GM12878 (cell line): ENCODE data around the gene FKBP4. TPM values are rescaled to one million over a fixed set of nuclear protein-coding genes. Genes with fewer than 3 reads are reported as not detected.

ENCODE experiments used
- ATAC-seq: fragments of 200-7000 bp; cut with Tn5 transposase; 3 replicates; pipeline ENCODE4 v1.9.1; 2020; ENCODE audit warnings: mild to moderate bottlenecking, moderate library complexity
- BruUV-seq: library from RNA; stranded (reverse); fragments of 400-500 nt; replicated peaks from 2 replicates; lab custom pipeline; 2021; lab: Mats Ljungman, UMichigan
- CTCF ChIA-PET: fragments of 300-600 bp; sonication (Branson Sonifier 250); formaldehyde crosslinking; extraction: SDS; loops from one replicate; lab custom pipeline; 2021; ENCODE audit warnings: inconsistent platforms; lab: Yijun Ruan, JAX
- POLR2A ChIA-PET: fragments of 350-600 bp; formaldehyde crosslinking; extraction: SDS; loops from one replicate; lab custom pipeline; 2021; ENCODE audit warnings: inconsistent platforms; lab: Charles Lee
- RAD21 ChIA-PET: fragments of 300-600 bp; sonication (Branson Sonifier 250); formaldehyde crosslinking; loops from one replicate; lab custom pipeline; 2023; ENCODE audit warnings: antibody characterized with exemption; ENCODE audit not compliant: unreplicated experiment; lab: Charles Lee
- SMC1A ChIA-PET: fragments of 300-600 bp; sonication (Branson Sonifier 250); formaldehyde crosslinking; loops from one replicate; lab custom pipeline; 2023; ENCODE audit not compliant: unreplicated experiment, uncharacterized antibody; lab: Charles Lee
- DNase-seq: peaks from one replicate; pipeline ENCODE4 v3.0.0-alpha.2; 2011; ENCODE audit warnings: low read depth, low spot score
- FAIRE-seq: peaks from 3 replicates; lab custom pipeline; 2011; peaks lifted over from hg19 to GRCh38; lab: Jason Lieb, UNC
- H2AFZ ChIP-seq: 2 replicates; pipeline ENCODE4 v1.6.0; 2011; ENCODE audit warnings: low read depth, low read length, control low read depth; ENCODE audit not compliant: control insufficient read depth
- H3K27ac ChIP-seq: 2 replicates; pipeline ENCODE4 v1.5.1; 2011; ENCODE audit warnings: control low read depth; ENCODE audit not compliant: control insufficient read depth, insufficient read depth
- H3K27me3 ChIP-seq, 2 experiments: replicated peaks in 1 of 2; 2 replicates each; pipeline versions ENCODE4 v1.6.0 to v1.6.1; 2011; ENCODE audit warnings: low read length in 1 of 2; ENCODE audit not compliant: control insufficient read depth in 2 of 2, insufficient read depth in 2 of 2
- H3K36me3 ChIP-seq, 2 experiments: 2 replicates each; pipeline ENCODE4 v1.5.1; 2011; ENCODE audit warnings: low read length in 1 of 2; ENCODE audit not compliant: control insufficient read depth in 2 of 2, insufficient read depth in 2 of 2
- H3K4me1 ChIP-seq: 2 replicates; pipeline ENCODE4 v1.6.1; 2011; ENCODE audit warnings: mild to moderate bottlenecking, low read length, moderate library complexity, mixed read lengths; ENCODE audit not compliant: control insufficient read depth, insufficient read depth
- H3K4me2 ChIP-seq: 2 replicates; pipeline ENCODE4 v1.6.0; 2011; ENCODE audit warnings: control low read depth; ENCODE audit not compliant: control insufficient read depth, insufficient read depth
- H3K4me3 ChIP-seq: fragments of 200-600 bp; sonication (generic); 2 replicates; pipeline ENCODE4 v1.5.1; 2016
- H3K79me2 ChIP-seq: 2 replicates; pipeline ENCODE4 v1.6.0; 2011; ENCODE audit warnings: low read length; ENCODE audit not compliant: control insufficient read depth, insufficient read depth
- H3K9ac ChIP-seq: 2 replicates; pipeline ENCODE4 v1.8.0; 2011; ENCODE audit warnings: low read length, control low read depth, mixed read lengths; ENCODE audit not compliant: control insufficient read depth, insufficient read depth
- H3K9me3 ChIP-seq: replicated peaks from 3 replicates; pipeline ENCODE4 v1.5.1; 2011; ENCODE audit warnings: mild to moderate bottlenecking, low read length; ENCODE audit not compliant: control insufficient read depth, insufficient read depth
- H4K20me1 ChIP-seq: 2 replicates; pipeline ENCODE4 v1.6.0; 2011; ENCODE audit not compliant: control insufficient read depth, insufficient read depth
- BCL3 ChIP-seq: IDR thresholded peaks from 2 replicates; pipeline ENCODE4 v1.6.1; 2011; ENCODE audit warnings: borderline replicate concordance, low read depth, mild to moderate bottlenecking, moderate library complexity, low read length; ENCODE audit not compliant: insufficient read depth, poor library complexity, severe bottlenecking
- CBX5 ChIP-seq: sonication (generic); IDR thresholded peaks from 2 replicates; pipeline ENCODE4 v1.6.1; 2016; ENCODE audit warnings: low read depth, moderate library complexity, mild to moderate bottlenecking, inconsistent platforms
- GATAD2B ChIP-seq: fragments of 450-650 bp; conservative IDR thresholded peaks from 2 replicates; pipeline ENCODE4 v1.6.1; 2017; ENCODE audit warnings: low read depth, mild to moderate bottlenecking, moderate library complexity
- HDGF ChIP-seq: fragments of 450-650 bp; IDR thresholded peaks from 2 replicates; pipeline ENCODE4 v1.6.1; 2016; ENCODE audit warnings: antibody characterized with exemption
- IKZF1 ChIP-seq: fragments of 450-650 bp; conservative IDR thresholded peaks from 2 replicates; pipeline ENCODE4 v1.6.1; 2017; ENCODE audit warnings: antibody characterized with exemption, mild to moderate bottlenecking
- IKZF2 ChIP-seq, 2 experiments: fragments of 450-650 bp; IDR thresholded peaks; 2 replicates each; pipeline ENCODE4 v1.6.1; 2017; ENCODE audit warnings: mild to moderate bottlenecking in 2 of 2, moderate library complexity in 2 of 2
- IRF4 ChIP-seq: IDR thresholded peaks from 2 replicates; pipeline ENCODE4 v1.6.1; 2011; ENCODE audit warnings: low read depth, low read length
- MTA3 ChIP-seq: IDR thresholded peaks from 2 replicates; pipeline ENCODE4 v1.6.1; 2012; ENCODE audit warnings: low read length, inconsistent platforms, borderline replicate concordance
- NBN ChIP-seq: fragments of 450-650 bp; IDR thresholded peaks from 2 replicates; pipeline ENCODE4 v1.6.1; 2016
- PAX5 ChIP-seq: IDR thresholded peaks from 2 replicates; pipeline ENCODE4 v1.6.1; 2011; ENCODE audit warnings: low read depth, low read length, borderline replicate concordance
- PKNOX1 ChIP-seq: fragments of 450-650 bp; IDR thresholded peaks from 2 replicates; pipeline ENCODE4 v1.6.1; 2016; ENCODE audit warnings: mild to moderate bottlenecking
- SMARCA5 ChIP-seq: fragments of 450-650 bp; IDR thresholded peaks from 2 replicates; pipeline ENCODE4 v1.6.1; 2017; ENCODE audit warnings: mild to moderate bottlenecking
- ZNF622 ChIP-seq: fragments of 450-650 bp; IDR thresholded peaks from 2 replicates; pipeline ENCODE4 v1.6.1; 2017; ENCODE audit warnings: mild to moderate bottlenecking, inconsistent platforms
- ZSCAN29 ChIP-seq: fragments of 450-650 bp; IDR thresholded peaks from 2 replicates; pipeline ENCODE4 v1.6.1; 2017; ENCODE audit warnings: mild to moderate bottlenecking, moderate library complexity
- WGBS: methylation state at CpG from one replicate; pipeline ENCODE4 v1.1.6; 2016; ENCODE audit warnings: low lambda C conversion rate; ENCODE audit not compliant: insufficient replicate concordance, insufficient coverage; ENCODE audit errors: missing lambda C conversion rate; 5-methylcytosine and 5-hydroxymethylcytosine counted together
- in situ Hi-C: fragments of 300-500 bp; cut with MboI; formaldehyde crosslinking; loops from 9 replicates; pipeline ENCODE4 v1.14.3; 2018; ENCODE audit warnings: mixed read lengths
- intact Hi-C: fragments of 100-400 bp; cut with micrococcal nuclease; formaldehyde crosslinking; loops from one replicate; pipeline ENCODE4 v1.14.2; 2022; ENCODE audit not compliant: unreplicated experiment
- polyA plus RNA-seq, 11 experiments: library from polyadenylated mRNA; depleted of rRNA in 4 of 11; unstranded in 6 of 11; stranded (reverse) in 5 of 11; fragments of >200 nt; fragmentation: Nextera tagmentation in 4 of 11; fragmentation: Illumina TruSeq in 1 of 11; extraction: Ambion mirVana in 4 of 11; extraction: Trizol in 1 of 11; gene quantifications; 1 replicate in 1 of 11; 2 replicates in 10 of 11; pipeline versions ENCODE4 v1.2.1 to v1.2.3, GENCODE V29; 2011 to 2016; ENCODE audit warnings: inconsistent platforms in 2 of 11, missing spikeins in 2 of 11, low read depth in 1 of 11
- total RNA-seq, 4 experiments: library from RNA; depleted of rRNA in 3 of 4; stranded (reverse); fragments of >200 nt in 3 of 4; fragmentation: Illumina TruSeq in 1 of 4; extraction: Trizol in 1 of 4; gene quantifications; 2 replicates each; pipeline versions ENCODE4 v1.2.1 to v1.2.3, GENCODE V29; 2013 to 2021
- TF ChIP-seq, protein P1 (sequence below): IDR thresholded peaks from 2 replicates; pipeline ENCODE4 v1.6.1; 2012; ENCODE audit warnings: mild to moderate bottlenecking, low read depth, low read length
- TF ChIP-seq, protein P2 (sequence below): fragments of 450-650 bp; IDR thresholded peaks from 2 replicates; pipeline ENCODE4 v1.6.1; 2017; ENCODE audit warnings: mild to moderate bottlenecking, low read depth, inconsistent platforms; ENCODE audit not compliant: poor library complexity, severe bottlenecking

Gene FKBP4
- total and polyA plus RNA-seq, 10 of the 15 experiments (the other 5 are each of a cell fraction or from before 2014, with no cell fraction given): 8.9 to 90.0 (median 45.4) TPM

- Histone ChIP-seq H3K4me2 (peak overlapping the region; percentile 30), H3K9me3 (no peaks in the 10 kb centered on the region), H3K79me2 (no peaks in the 10 kb centered on the region), H3K27ac (peak overlapping the region; percentile 64), H3K36me3 (peaks cover 24 to 28% of the 10 kb centered on the region in 2 experiments), H2AFZ (no peak overlapping the region), H3K4me3 (no peak overlapping the region), H4K20me1 (no peaks in the 10 kb centered on the region), H3K27me3 (no peaks in the 10 kb centered on the region), H3K4me1 (peaks cover 14% of the 10 kb centered on the region), H3K9ac (no peak overlapping the region)
- no TSS peak for BruUV-seq
- intact Hi-C loops: no loop called here
- ChIA-PET SMC1A (no interaction called here), RAD21 (no interaction called here), CTCF (no interaction called here), POLR2A (interaction anchor here (0.7 to 1.2 kb wide), 2 partner anchors 9 to 10 kb away, joined by 3 read pairs; partner anchors contain the start of gene FKBP4)
- in situ Hi-C loops: no loop called here
- FAIRE-seq: peak; percentile 57
- WGBS: 32% methylated on average over 7 of the region's 7 CpGs
- DNase-seq: peak; percentile 35
- peak; percentile 80 for ATAC-seq
- TF ChIP-seq, protein P1, sequence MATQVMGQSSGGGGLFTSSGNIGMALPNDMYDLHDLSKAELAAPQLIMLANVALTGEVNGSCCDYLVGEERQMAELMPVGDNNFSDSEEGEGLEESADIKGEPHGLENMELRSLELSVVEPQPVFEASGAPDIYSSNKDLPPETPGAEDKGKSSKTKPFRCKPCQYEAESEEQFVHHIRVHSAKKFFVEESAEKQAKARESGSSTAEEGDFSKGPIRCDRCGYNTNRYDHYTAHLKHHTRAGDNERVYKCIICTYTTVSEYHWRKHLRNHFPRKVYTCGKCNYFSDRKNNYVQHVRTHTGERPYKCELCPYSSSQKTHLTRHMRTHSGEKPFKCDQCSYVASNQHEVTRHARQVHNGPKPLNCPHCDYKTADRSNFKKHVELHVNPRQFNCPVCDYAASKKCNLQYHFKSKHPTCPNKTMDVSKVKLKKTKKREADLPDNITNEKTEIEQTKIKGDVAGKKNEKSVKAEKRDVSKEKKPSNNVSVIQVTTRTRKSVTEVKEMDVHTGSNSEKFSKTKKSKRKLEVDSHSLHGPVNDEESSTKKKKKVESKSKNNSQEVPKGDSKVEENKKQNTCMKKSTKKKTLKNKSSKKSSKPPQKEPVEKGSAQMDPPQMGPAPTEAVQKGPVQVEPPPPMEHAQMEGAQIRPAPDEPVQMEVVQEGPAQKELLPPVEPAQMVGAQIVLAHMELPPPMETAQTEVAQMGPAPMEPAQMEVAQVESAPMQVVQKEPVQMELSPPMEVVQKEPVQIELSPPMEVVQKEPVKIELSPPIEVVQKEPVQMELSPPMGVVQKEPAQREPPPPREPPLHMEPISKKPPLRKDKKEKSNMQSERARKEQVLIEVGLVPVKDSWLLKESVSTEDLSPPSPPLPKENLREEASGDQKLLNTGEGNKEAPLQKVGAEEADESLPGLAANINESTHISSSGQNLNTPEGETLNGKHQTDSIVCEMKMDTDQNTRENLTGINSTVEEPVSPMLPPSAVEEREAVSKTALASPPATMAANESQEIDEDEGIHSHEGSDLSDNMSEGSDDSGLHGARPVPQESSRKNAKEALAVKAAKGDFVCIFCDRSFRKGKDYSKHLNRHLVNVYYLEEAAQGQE: no peak
- TF ChIP-seq GATAD2B (no peak), IKZF2 (IDR thresholded peaks at IDR 0.05) (peak in 1 of 2 experiments; percentile 57; a peak in 1 of 4 replicates), IRF4 (no peak), HDGF (no peak), PAX5 (peak; percentile 25; the same call in 1 of the 2 replicates), ZSCAN29 (no peak), IKZF1 (peak; percentile 31; the same call in 1 of the 2 replicates), MTA3 (no peak), ZNF622 (no peak), PKNOX1 (0 out of 2 replicates have a peak, but pooled peaks have one; percentile 7), NBN (no peak), BCL3 (peak; percentile 54), CBX5 (no peak), SMARCA5 (no peak)
- TF ChIP-seq, protein P2, sequence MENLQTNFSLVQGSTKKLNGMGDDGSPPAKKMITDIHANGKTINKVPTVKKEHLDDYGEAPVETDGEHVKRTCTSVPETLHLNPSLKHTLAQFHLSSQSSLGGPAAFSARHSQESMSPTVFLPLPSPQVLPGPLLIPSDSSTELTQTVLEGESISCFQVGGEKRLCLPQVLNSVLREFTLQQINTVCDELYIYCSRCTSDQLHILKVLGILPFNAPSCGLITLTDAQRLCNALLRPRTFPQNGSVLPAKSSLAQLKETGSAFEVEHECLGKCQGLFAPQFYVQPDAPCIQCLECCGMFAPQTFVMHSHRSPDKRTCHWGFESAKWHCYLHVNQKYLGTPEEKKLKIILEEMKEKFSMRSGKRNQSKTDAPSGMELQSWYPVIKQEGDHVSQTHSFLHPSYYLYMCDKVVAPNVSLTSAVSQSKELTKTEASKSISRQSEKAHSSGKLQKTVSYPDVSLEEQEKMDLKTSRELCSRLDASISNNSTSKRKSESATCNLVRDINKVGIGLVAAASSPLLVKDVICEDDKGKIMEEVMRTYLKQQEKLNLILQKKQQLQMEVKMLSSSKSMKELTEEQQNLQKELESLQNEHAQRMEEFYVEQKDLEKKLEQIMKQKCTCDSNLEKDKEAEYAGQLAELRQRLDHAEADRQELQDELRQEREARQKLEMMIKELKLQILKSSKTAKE: peak; percentile 51
Observed at GRCh38 chr12:2803635-2804392, 9.0 kb downstream of the FKBP4 start.
